NCI-H526 (cell line): ENCODE data around the gene LMCD1.

Experiments
- DNase-seq, 2 experiments: peaks; one replicate each; lab custom pipeline; 2025; lab: John Stamatoyannopoulos, UW

LMCD1 gene

GRCh38 chr3:8505621-8506020, 4.0 kb downstream of the LMCD1 start:
- no peak for DNase-seq

GRCh38 chr3:8506571-8507061, 5.0 kb downstream of the LMCD1 start:
- peak in 1 of 2 experiments; percentile 17 for DNase-seq

- DNase-seq = no peak
Observed at GRCh38 chr3:8507496-8507895, 5.9 kb downstream of the LMCD1 start.

- DNase-seq = no peak
Observed at GRCh38 chr3:8509961-8510360, 8.3 kb downstream of the LMCD1 start.

DNA sequence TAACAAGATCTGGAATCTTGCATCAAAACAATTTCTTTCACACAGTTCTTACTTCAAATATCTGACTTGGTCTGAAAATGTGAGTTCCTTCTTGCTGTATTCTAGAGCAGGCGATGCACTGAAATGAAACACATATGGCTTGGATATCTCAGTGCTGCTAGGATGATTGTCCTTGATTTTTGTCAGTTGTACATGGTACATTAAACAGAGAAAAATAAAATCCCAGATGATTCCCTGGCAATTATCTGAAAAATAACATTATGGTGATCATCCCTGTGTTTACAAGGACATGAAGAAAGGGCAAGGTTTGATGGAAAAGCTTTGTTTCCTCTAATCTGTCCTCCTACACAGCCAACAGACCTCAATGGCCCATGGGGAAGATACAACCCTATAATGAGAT, 10.6 kb downstream of the LMCD1 start:
- DNase-seq = no peak

- no peak for DNase-seq
Observed at GRCh38 chr3:8516047-8516661, 14.5 kb downstream of the LMCD1 start.

DNA sequence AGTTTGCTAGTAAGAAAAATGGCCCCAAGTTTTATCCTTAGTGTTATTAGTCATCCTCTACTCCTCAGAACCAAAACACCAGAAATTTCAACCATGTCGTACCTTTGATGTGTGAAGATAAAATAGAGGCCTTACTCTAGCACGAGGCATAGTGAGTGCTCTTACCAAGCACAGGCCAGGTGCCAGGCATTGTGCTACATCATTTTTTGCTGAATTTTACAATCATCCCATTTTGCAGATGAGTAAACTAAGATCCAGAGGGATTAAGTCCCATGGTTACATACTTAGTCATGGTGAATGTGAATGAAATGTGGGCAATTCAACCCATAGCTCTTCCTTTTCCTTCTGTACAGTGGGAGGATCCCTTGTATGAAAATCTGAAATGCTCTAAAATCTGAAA, 15.2 kb downstream of the LMCD1 start:
- no peak for DNase-seq

DNA sequence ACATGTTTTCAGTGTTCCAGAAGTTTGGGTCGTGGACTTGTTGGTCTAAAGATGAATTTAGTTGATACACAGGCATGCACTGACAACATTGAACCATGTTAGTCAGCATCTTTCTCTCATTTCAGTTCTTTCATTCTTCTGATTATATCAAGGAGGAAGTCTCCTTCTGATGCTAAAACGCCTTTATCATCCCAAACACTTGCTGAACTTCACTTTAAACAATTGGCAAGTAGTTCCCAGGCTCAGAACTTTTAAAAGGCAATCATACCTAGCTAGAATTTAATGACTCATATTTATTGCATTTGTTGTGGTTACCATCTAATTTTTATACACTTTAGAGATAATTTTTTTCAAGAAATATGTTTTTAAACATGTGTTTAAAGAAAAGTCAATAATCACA, 15.9 kb downstream of the LMCD1 start:
- no peak for DNase-seq

DNA sequence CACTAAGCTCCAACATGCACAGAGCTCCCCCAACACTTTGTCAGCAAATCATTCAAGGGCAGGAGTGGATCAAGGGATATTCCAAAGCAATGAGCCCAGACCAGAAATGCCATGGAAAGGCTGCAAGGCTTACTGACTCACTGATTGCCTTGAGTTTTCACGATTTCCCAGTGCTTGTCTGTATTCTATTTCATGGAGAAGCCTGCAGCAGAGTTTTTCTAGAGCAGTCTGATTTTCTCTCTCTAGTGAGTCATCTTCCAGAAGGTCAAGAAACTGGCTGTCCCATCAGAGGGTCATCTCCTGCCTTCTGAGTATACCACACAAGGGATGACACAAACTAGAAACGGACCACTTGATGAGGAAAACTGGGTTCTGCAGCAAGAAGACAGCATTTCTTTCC, 16.5 kb downstream of the LMCD1 start:
- DNase-seq = no peak

GRCh38 chr3:8519156-8519555, 17.5 kb downstream of the LMCD1 start:
- no peak for DNase-seq

GRCh38 chr3:8519774-8520448, 18.3 kb downstream of the LMCD1 start:
- peak in 1 of 2 experiments; percentile 9 for DNase-seq

- no peak for DNase-seq
Observed at GRCh38 chr3:8520816-8521403, 19.3 kb downstream of the LMCD1 start.

DNA sequence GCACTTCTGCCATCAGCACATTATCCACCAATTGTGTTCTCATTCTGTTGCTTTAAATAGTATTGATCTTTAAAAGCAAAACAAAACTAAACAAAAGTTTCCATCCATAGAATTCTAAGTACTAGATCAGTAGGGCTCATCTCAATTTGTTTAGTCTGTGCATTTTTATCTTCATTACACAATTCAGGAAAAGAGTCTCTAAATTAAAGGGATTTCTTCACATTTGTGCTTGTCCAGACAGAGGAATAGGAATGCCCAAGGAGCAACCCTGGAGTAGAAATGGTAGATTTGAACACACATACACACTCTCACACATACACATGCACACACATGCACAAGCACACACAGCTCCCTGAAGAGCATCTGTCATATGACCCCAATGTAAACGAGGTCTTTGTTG, 21.4 kb downstream of the LMCD1 start:
- DNase-seq = no peak

DNA sequence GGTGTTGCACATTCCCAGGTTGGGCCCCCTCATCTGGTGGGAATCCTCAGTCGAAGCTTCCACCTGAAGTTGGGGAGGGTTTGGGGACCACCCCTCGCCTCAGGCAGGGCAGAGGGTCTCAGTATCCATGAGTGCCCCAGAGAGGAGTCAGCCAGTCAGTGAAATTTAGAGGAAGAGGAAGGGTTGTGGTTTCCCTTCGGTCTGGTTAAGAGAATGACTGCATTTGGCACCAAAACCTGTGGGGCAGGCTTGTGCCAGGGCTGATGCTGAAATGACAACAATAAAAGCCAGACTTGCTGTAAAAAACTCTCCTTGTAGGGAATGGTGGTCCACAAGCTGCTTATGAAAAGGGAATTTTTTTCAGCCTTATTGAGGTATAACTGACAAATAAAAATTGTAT, 22.6 kb downstream of the LMCD1 start:
- DNase-seq = no peak

DNA sequence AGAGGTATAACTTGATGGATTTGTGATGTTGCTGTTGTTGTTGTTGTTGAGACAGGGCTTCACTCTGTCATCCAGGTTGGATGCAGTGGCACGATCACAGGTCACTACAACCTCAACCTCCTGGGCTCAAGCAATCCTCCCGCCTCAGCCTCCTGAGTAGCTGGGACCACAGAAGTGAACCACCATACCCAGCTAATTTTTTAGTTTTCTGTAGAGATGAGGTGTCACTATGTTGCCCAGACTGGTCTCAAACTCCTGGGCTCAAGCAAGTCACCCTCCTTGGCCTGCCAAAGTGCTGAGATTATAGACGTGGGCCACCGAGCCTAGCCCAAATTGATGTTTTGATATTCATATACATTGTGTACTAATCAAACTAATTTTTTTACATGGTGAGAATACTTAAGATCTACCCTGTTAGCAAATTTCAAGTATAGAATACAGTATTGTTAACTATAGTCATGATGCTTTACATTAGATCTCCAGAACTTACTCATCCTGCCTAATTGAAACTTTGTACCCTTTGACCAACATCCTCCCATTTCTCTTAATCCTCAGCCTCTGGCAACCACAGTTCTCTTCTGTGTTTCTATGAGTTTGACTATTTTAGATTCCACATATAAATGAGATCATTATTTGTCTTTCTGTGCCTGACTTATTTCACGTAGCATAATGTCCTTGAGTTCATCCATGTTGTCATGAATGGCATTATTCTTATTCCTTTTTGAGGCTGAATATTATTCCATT, 23.2 kb downstream of the LMCD1 start:
- DNase-seq = no peak

GRCh38 chr3:8525893-8526292, 24.3 kb downstream of the LMCD1 start:
- no peak for DNase-seq

GRCh38 chr3:8529181-8529637, 27.6 kb downstream of the LMCD1 start:
- DNase-seq = no peak

DNA sequence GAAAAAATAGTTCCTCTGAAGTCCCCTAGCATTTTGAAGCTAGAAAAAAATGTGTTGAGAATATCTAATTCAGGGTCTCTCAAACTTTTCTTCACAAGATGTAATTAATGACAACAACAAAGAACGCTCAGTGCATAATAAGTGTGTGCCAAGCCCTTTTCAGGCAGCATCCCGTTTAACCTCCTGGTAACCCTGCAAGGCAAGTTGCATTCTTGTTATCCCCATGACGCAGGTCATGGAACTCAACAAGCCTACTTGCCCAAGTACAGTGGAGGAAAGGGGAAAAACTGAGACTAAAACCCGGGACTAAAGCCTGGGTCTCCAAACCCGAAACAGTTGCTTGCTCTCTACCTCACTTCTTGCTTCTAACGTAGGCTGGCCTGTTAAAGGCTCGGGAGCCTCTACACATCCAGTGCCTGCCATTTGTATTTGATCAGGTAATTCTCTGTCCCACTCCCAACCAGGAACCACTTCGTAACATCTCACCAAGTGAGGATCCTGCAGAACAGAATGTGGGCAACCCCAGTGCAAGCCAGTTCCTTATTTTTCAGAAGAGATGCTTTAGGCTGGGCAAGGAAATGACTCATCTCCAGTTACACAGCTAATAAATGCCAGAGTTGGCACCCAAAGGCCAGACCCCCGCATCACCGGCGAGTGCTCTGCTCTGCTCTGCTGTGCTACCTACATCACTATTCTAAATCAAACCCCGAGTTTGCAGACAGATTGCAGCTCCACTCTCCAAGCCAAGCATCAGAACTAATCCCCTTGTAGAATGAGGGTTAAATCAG, 28.3 kb downstream of the LMCD1 start:
- DNase-seq = no peak

- DNase-seq = no peak
Observed at GRCh38 chr3:8530581-8530980, 29.0 kb downstream of the LMCD1 start.

GRCh38 chr3:8532251-8532871, 30.7 kb downstream of the LMCD1 start:
- no peak for DNase-seq
